T47D (cell line): ENCODE data around the gene ZNRF3.
A peak's percentile ranks its signal among the peaks of the same experiment; 100 is the strongest.
"Not testable (repeated sequence)": the region's sequence is repeated elsewhere in the genome, so short reads cannot be mapped to it uniquely, and the experiment has no call there.

ENCODE experiments used
- DNase-seq, 2 experiments: peaks; one replicate each; pipeline versions ENCODE4 v3.0.0 to v3.0.0-alpha.2; 2011 to 2012; ENCODE audit warnings: low read depth in 1 of 2, low spot score in 1 of 2
- JUND ChIP-seq: IDR thresholded peaks from 2 replicates; pipeline ENCODE4 v1.6.1; 2012; ENCODE audit warnings: low read depth
- in situ Hi-C: cut with HindIII; loops from 2 replicates; pipeline ENCODE4 v1.10.0; 2016; ENCODE audit warnings: low sequenced_read_pairs, low pct_unique_long_range_greater_than_20kb

The ZNRF3 gene

GRCh38 chr22:28882878-28883656 is at the start of gene ZNRF3:
Gene ZNRF3, plus strand, starts transcription at chr22:28883572. Its CDS starts 195 bp downstream, at chr22:28883767.
- peak; percentile 49 to 93 for DNase-seq
- in situ Hi-C loops, result no loop called here
- TF ChIP-seq JUND, result no peak

GRCh38 chr22:28835630-28836189 is 47.7 kb upstream of the ZNRF3 start:
- DNase-seq, result no peak
- in situ Hi-C loops, result no loop called here
- TF ChIP-seq JUND, result no peak

- no peak for DNase-seq
- no peak for TF ChIP-seq JUND
- in situ Hi-C loops, result no loop called here
Observed at GRCh38 chr22:28837640-28838039, 45.7 kb upstream of the ZNRF3 start.

GRCh38 chr22:28838971-28839370 is 44.4 kb upstream of the ZNRF3 start:
- no peak for DNase-seq
- TF ChIP-seq JUND, result no peak
- in situ Hi-C loops, result no loop called here

- in situ Hi-C loops, result no loop called here
- DNase-seq, result no peak
- no peak for TF ChIP-seq JUND
Observed at GRCh38 chr22:28841111-28841510, 42.3 kb upstream of the ZNRF3 start.

- no peak for TF ChIP-seq JUND
- no peak for DNase-seq
- in situ Hi-C loops, result no loop called here
Observed at GRCh38 chr22:28843633-28844032, 39.7 kb upstream of the ZNRF3 start.

- in situ Hi-C loops, result not testable (repeated sequence)
Observed at GRCh38 chr22:28844277-28844676, 39.1 kb upstream of the ZNRF3 start.

GRCh38 chr22:28846994-28847393 is 36.4 kb upstream of the ZNRF3 start:
- no peak for DNase-seq
- in situ Hi-C loops, result no loop called here
- no peak for TF ChIP-seq JUND

More at GRCh38 chr22:28844277-28844676, 39.1 kb upstream of the ZNRF3 start:
- not testable (repeated sequence) for DNase-seq

- TF ChIP-seq JUND, result no peak
- DNase-seq, result peak; percentile 46 to 70
- in situ Hi-C loops, result no loop called here
Observed at GRCh38 chr22:28855355-28856094, 27.8 kb upstream of the ZNRF3 start.

GRCh38 chr22:28856095-28856455 is 27.3 kb upstream of the ZNRF3 start:
- TF ChIP-seq JUND, result no peak
- DNase-seq, result no peak
- in situ Hi-C loops, result no loop called here

- TF ChIP-seq JUND, result no peak
- in situ Hi-C loops, result no loop called here
- no peak for DNase-seq
Observed at GRCh38 chr22:28857288-28857687, 26.1 kb upstream of the ZNRF3 start.

GRCh38 chr22:28864878-28865596 is 18.3 kb upstream of the ZNRF3 start:
- in situ Hi-C loops, result no loop called here
- DNase-seq, result no peak
- no peak for TF ChIP-seq JUND
